DND-41 (cell line): ENCODE results near the gene RABGGTA.

Experiments
- EZH2 ChIP-seq: IDR thresholded peaks from 3 replicates; pipeline ENCODE4 v1.6.1; 2012; ENCODE audit warnings: borderline replicate concordance, low read depth, mild to moderate bottlenecking, moderate library complexity, low read length, inconsistent platforms; ENCODE audit not compliant: severe bottlenecking
- TF ChIP-seq, protein P1 (sequence below): IDR thresholded peaks from 2 replicates; pipeline ENCODE4 v1.5.1; 2012; ENCODE audit warnings: borderline replicate concordance, low read length, moderate library complexity, mild to moderate bottlenecking; ENCODE audit not compliant: poor library complexity, severe bottlenecking; ENCODE audit errors: extremely low read depth

DNA sequence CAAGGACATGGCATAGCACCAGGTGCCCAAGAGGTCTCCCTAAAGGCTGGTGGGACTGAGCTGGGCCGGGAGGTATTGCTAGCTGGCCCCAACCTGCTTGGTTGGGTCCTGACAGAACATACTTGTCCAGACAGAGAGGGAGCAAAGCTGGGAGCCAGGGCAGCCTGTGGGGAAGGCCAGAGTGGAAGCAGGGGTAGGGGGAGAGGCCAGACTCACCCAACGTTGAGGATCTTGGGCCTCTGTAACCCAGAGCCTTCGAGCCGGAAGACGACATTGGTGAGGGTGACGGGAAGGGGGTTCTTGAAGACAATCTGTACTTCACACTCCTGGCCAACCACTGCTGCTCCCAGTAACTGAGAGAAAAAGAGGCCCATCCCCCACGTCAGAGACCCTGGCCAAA, 17.5 kb downstream of the RABGGTA start:
- TF ChIP-seq, protein P1, sequence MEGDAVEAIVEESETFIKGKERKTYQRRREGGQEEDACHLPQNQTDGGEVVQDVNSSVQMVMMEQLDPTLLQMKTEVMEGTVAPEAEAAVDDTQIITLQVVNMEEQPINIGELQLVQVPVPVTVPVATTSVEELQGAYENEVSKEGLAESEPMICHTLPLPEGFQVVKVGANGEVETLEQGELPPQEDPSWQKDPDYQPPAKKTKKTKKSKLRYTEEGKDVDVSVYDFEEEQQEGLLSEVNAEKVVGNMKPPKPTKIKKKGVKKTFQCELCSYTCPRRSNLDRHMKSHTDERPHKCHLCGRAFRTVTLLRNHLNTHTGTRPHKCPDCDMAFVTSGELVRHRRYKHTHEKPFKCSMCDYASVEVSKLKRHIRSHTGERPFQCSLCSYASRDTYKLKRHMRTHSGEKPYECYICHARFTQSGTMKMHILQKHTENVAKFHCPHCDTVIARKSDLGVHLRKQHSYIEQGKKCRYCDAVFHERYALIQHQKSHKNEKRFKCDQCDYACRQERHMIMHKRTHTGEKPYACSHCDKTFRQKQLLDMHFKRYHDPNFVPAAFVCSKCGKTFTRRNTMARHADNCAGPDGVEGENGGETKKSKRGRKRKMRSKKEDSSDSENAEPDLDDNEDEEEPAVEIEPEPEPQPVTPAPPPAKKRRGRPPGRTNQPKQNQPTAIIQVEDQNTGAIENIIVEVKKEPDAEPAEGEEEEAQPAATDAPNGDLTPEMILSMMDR = no peak
- TF ChIP-seq EZH2 = no peak
